Endothelial cell of umbilical vein (primary cell): Measurements from ENCODE around the gene SLC6A19.

Experiments used
- MAX ChIP-seq: IDR thresholded peaks from 2 replicates; pipeline ENCODE4 v1.6.1; 2011; ENCODE audit not compliant: insufficient read depth, insufficient read length
- MYC ChIP-seq: IDR thresholded peaks from one replicate; pipeline ENCODE4 v1.6.1; 2011; ENCODE audit warnings: mild to moderate bottlenecking, low read depth, low read length
- POLR2A ChIP-seq: IDR thresholded peaks from 2 replicates; pipeline ENCODE4 v1.6.1; 2012; ENCODE audit warnings: low read depth, mild to moderate bottlenecking, control low read depth, low read length
- POLR2AphosphoS5 ChIP-seq: IDR thresholded peaks from 2 replicates; pipeline ENCODE4 v1.6.1; 2012; ENCODE audit warnings: low read depth, mild to moderate bottlenecking, control low read depth, low read length, moderate library complexity; ENCODE audit not compliant: insufficient read depth
- TF ChIP-seq, protein P1 (sequence below), 2 donors: IDR thresholded peaks; 1 replicate in 1 of 2; 2 replicates in 1 of 2; pipeline ENCODE4 v1.5.1; 2011; ENCODE audit warnings: low read length in 2 of 2, mild to moderate bottlenecking in 2 of 2, moderate library complexity in 2 of 2, control low read depth in 1 of 2, inconsistent platforms in 1 of 2, low read depth in 1 of 2; ENCODE audit not compliant: insufficient read depth in 1 of 2; ENCODE audit errors: extremely low read depth in 1 of 2

GRCh38 chr5:1268056-1268455, 66.7 kb downstream of the SLC6A19 start:
- TF ChIP-seq, protein P1, sequence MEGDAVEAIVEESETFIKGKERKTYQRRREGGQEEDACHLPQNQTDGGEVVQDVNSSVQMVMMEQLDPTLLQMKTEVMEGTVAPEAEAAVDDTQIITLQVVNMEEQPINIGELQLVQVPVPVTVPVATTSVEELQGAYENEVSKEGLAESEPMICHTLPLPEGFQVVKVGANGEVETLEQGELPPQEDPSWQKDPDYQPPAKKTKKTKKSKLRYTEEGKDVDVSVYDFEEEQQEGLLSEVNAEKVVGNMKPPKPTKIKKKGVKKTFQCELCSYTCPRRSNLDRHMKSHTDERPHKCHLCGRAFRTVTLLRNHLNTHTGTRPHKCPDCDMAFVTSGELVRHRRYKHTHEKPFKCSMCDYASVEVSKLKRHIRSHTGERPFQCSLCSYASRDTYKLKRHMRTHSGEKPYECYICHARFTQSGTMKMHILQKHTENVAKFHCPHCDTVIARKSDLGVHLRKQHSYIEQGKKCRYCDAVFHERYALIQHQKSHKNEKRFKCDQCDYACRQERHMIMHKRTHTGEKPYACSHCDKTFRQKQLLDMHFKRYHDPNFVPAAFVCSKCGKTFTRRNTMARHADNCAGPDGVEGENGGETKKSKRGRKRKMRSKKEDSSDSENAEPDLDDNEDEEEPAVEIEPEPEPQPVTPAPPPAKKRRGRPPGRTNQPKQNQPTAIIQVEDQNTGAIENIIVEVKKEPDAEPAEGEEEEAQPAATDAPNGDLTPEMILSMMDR (IDR thresholded peaks at IDR 0.05; ENCODE audit: extremely low read depth in 1 of 2, insufficient read depth in 1 of 2, low read depth in 1 of 2, low read length in 2 of 2) = no peak
- TF ChIP-seq POLR2AphosphoS5 = no peak
- no peak for TF ChIP-seq MAX
- no peak for TF ChIP-seq POLR2A
- no peak for TF ChIP-seq MYC
